WTC11 (cell line): ENCODE results near the gene CEACAM19. TPM values are rescaled to one million over a fixed set of nuclear protein-coding genes. Genes with fewer than 3 reads are reported as not detected.

ENCODE experiments used
- EMX1 ChIP-seq: fragments of 250-450 bp; sonication (Bioruptor Pico); IDR thresholded peaks from 2 replicates; pipeline ENCODE4 v1.8.0; 2021; ENCODE audit warnings: mild to moderate bottlenecking
- ESRRA ChIP-seq: sonication (generic); formaldehyde crosslinking; IDR thresholded peaks from 2 replicates; pipeline ENCODE4 v1.8.1; 2022; ENCODE audit warnings: mild to moderate bottlenecking, missing genetic modification reagents, borderline replicate concordance
- IRF2 ChIP-seq: sonication (generic); formaldehyde crosslinking; IDR thresholded peaks from 2 replicates; pipeline ENCODE4 v1.8.0; 2022; ENCODE audit warnings: low read depth, missing genetic modification reagents, borderline replicate concordance
- JAZF1 ChIP-seq: fragments of 250-450 bp; sonication (Bioruptor Pico); IDR thresholded peaks from 2 replicates; pipeline ENCODE4 v1.9.0; 2021; ENCODE audit warnings: moderate library complexity, mild to moderate bottlenecking, inconsistent platforms
- NFE2L1 ChIP-seq: sonication (generic); formaldehyde crosslinking; IDR thresholded peaks from 2 replicates; pipeline ENCODE4 v1.8.1; 2023; ENCODE audit warnings: missing genetic modification reagents
- NR2C2 ChIP-seq: sonication (generic); formaldehyde crosslinking; IDR thresholded peaks from 2 replicates; pipeline ENCODE4 v1.8.0; 2022; ENCODE audit warnings: mild to moderate bottlenecking, missing genetic modification reagents
- PRRX2 ChIP-seq: fragments of 250-450 bp; sonication (Bioruptor Pico); IDR thresholded peaks from 2 replicates; pipeline ENCODE4 v1.8.0; 2021; ENCODE audit warnings: mild to moderate bottlenecking
- SMAD3 ChIP-seq: sonication (generic); formaldehyde crosslinking; IDR thresholded peaks from 2 replicates; pipeline ENCODE4 v1.8.0; 2022; ENCODE audit warnings: missing genetic modification reagents, mild to moderate bottlenecking, borderline replicate concordance
- SP1 ChIP-seq: sonication (generic); formaldehyde crosslinking; conservative IDR thresholded peaks from 2 replicates; pipeline ENCODE4 v1.8.1; 2022; ENCODE audit warnings: missing genetic modification reagents
- TEAD4 ChIP-seq: sonication (generic); formaldehyde crosslinking; IDR thresholded peaks from 2 replicates; pipeline ENCODE4 v1.8.0; 2022; ENCODE audit warnings: mild to moderate bottlenecking, missing genetic modification reagents
- ZNF219 ChIP-seq: sonication (generic); formaldehyde crosslinking; IDR thresholded peaks from 2 replicates; pipeline ENCODE4 v1.8.0; 2023; ENCODE audit warnings: missing genetic modification reagents, mild to moderate bottlenecking, borderline replicate concordance
- ZNF396 ChIP-seq: fragments of 250-450 bp; sonication (Bioruptor Pico); IDR thresholded peaks from 2 replicates; pipeline ENCODE4 v1.8.0; 2021; ENCODE audit warnings: mild to moderate bottlenecking, moderate library complexity, borderline replicate concordance
- ZNF671 ChIP-seq: fragments of 250-450 bp; sonication (Bioruptor Pico); IDR thresholded peaks from 2 replicates; pipeline ENCODE4 v1.8.0; 2021; ENCODE audit warnings: mild to moderate bottlenecking
- total RNA-seq: library from RNA; stranded (reverse); gene quantifications from 3 replicates; pipeline ENCODE4 v1.2.3, GENCODE V29; 2021
- TF ChIP-seq, protein P1 (sequence below): sonication (generic); formaldehyde crosslinking; IDR thresholded peaks from 2 replicates; pipeline ENCODE4 v1.8.1; 2023; ENCODE audit warnings: mild to moderate bottlenecking, missing genetic modification reagents, moderate library complexity
- TF ChIP-seq, protein P2 (sequence below): sonication (generic); formaldehyde crosslinking; IDR thresholded peaks from 2 replicates; pipeline ENCODE4 v1.8.0; 2022; ENCODE audit warnings: missing genetic modification reagents
- TF ChIP-seq, protein P3 (sequence below): sonication (generic); formaldehyde crosslinking; IDR thresholded peaks from 2 replicates; pipeline ENCODE4 v1.8.1; 2023; ENCODE audit warnings: mild to moderate bottlenecking, missing genetic modification reagents
- TF ChIP-seq, protein P4 (sequence below): fragments of 250-450 bp; sonication (Bioruptor Pico); IDR thresholded peaks from 2 replicates; pipeline ENCODE4 v1.8.0; 2021; ENCODE audit warnings: mild to moderate bottlenecking
- TF ChIP-seq, protein P5 (sequence below): fragments of 200-600 bp; IDR thresholded peaks from 2 replicates; pipeline ENCODE4 v1.8.0; 2022; ENCODE audit warnings: antibody characterized with exemption
- TF ChIP-seq, protein P6 (sequence below): sonication (generic); formaldehyde crosslinking; IDR thresholded peaks from 2 replicates; pipeline ENCODE4 v1.8.1; 2022; ENCODE audit warnings: mild to moderate bottlenecking, moderate library complexity, missing genetic modification reagents
- TF ChIP-seq, protein P7 (sequence below): sonication (generic); formaldehyde crosslinking; IDR thresholded peaks from 2 replicates; pipeline ENCODE4 v1.8.0; 2022; ENCODE audit warnings: mild to moderate bottlenecking, missing genetic modification reagents

CEACAM19 gene
- total RNA-seq, 1 experiment from 2014 or later, result 2.9 TPM

DNA sequence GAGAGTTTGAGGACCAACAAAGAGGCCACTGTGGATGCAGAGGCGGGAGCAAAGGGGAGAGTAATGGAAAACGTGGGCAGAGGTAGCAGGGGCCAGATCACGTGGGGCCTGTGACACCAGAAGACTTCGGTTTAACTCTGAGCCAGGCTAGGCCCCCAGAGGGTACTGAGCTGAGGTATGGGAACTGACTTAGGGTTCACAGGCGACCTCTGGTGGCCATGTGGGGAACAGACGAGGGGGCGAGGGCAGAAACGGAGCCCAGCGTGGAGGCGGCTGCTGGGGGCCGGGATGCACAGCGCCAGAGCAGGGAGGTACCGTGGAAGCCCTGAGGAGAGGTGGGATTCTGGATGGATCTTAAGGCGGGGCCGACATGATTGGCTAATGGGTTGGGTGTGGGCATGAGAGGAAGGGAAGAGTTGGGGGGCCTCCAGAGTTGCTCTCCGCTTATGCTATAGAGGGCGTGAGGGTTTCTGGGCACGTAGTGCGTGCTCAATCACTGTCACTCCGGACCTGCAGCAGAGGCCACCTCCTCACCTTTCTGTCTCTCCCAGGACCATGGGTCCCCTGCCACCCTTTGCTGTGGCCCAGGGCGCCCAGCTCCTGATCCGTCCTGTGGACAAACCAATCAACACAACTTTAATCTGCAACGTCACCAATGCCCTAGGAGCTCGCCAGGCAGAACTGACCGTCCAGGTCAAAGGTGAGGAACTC lies 13.9 kb upstream of the CEACAM19 start (continued):
- TF ChIP-seq, protein P1, sequence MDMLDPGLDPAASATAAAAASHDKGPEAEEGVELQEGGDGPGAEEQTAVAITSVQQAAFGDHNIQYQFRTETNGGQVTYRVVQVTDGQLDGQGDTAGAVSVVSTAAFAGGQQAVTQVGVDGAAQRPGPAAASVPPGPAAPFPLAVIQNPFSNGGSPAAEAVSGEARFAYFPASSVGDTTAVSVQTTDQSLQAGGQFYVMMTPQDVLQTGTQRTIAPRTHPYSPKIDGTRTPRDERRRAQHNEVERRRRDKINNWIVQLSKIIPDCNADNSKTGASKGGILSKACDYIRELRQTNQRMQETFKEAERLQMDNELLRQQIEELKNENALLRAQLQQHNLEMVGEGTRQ (CRISPR knock-in tag), result peak; percentile 86
- TF ChIP-seq, protein P2, sequence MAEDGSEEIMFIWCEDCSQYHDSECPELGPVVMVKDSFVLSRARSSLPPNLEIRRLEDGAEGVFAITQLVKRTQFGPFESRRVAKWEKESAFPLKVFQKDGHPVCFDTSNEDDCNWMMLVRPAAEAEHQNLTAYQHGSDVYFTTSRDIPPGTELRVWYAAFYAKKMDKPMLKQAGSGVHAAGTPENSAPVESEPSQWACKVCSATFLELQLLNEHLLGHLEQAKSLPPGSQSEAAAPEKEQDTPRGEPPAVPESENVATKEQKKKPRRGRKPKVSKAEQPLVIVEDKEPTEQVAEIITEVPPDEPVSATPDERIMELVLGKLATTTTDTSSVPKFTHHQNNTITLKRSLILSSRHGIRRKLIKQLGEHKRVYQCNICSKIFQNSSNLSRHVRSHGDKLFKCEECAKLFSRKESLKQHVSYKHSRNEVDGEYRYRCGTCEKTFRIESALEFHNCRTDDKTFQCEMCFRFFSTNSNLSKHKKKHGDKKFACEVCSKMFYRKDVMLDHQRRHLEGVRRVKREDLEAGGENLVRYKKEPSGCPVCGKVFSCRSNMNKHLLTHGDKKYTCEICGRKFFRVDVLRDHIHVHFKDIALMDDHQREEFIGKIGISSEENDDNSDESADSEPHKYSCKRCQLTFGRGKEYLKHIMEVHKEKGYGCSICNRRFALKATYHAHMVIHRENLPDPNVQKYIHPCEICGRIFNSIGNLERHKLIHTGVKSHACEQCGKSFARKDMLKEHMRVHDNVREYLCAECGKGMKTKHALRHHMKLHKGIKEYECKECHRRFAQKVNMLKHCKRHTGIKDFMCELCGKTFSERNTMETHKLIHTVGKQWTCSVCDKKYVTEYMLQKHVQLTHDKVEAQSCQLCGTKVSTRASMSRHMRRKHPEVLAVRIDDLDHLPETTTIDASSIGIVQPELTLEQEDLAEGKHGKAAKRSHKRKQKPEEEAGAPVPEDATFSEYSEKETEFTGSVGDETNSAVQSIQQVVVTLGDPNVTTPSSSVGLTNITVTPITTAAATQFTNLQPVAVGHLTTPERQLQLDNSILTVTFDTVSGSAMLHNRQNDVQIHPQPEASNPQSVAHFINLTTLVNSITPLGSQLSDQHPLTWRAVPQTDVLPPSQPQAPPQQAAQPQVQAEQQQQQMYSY (CRISPR knock-in tag), result no peak
- TF ChIP-seq ZNF219 (CRISPR knock-in tag) (no peak), IRF2 (CRISPR knock-in tag) (no peak), ESRRA (CRISPR knock-in tag) (no peak), ZNF396 (CRISPR knock-in tag) (no peak), PRRX2 (CRISPR knock-in tag) (no peak), TEAD4 (CRISPR knock-in tag) (no peak), SP1 (CRISPR knock-in tag) (no peak), ZNF671 (CRISPR knock-in tag) (no peak), JAZF1 (CRISPR knock-in tag) (no peak), SMAD3 (CRISPR knock-in tag) (no peak), NFE2L1 (CRISPR knock-in tag) (peak; percentile 43; the same call in 1 of the 2 replicates), NR2C2 (no peak), EMX1 (CRISPR knock-in tag) (no peak)
- TF ChIP-seq, protein P3, sequence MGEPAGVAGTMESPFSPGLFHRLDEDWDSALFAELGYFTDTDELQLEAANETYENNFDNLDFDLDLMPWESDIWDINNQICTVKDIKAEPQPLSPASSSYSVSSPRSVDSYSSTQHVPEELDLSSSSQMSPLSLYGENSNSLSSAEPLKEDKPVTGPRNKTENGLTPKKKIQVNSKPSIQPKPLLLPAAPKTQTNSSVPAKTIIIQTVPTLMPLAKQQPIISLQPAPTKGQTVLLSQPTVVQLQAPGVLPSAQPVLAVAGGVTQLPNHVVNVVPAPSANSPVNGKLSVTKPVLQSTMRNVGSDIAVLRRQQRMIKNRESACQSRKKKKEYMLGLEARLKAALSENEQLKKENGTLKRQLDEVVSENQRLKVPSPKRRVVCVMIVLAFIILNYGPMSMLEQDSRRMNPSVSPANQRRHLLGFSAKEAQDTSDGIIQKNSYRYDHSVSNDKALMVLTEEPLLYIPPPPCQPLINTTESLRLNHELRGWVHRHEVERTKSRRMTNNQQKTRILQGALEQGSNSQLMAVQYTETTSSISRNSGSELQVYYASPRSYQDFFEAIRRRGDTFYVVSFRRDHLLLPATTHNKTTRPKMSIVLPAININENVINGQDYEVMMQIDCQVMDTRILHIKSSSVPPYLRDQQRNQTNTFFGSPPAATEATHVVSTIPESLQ (CRISPR knock-in tag), result no peak
- TF ChIP-seq, protein P4, sequence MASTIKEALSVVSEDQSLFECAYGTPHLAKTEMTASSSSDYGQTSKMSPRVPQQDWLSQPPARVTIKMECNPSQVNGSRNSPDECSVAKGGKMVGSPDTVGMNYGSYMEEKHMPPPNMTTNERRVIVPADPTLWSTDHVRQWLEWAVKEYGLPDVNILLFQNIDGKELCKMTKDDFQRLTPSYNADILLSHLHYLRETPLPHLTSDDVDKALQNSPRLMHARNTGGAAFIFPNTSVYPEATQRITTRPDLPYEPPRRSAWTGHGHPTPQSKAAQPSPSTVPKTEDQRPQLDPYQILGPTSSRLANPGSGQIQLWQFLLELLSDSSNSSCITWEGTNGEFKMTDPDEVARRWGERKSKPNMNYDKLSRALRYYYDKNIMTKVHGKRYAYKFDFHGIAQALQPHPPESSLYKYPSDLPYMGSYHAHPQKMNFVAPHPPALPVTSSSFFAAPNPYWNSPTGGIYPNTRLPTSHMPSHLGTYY (CRISPR knock-in tag), result no peak
- TF ChIP-seq, protein P5, sequence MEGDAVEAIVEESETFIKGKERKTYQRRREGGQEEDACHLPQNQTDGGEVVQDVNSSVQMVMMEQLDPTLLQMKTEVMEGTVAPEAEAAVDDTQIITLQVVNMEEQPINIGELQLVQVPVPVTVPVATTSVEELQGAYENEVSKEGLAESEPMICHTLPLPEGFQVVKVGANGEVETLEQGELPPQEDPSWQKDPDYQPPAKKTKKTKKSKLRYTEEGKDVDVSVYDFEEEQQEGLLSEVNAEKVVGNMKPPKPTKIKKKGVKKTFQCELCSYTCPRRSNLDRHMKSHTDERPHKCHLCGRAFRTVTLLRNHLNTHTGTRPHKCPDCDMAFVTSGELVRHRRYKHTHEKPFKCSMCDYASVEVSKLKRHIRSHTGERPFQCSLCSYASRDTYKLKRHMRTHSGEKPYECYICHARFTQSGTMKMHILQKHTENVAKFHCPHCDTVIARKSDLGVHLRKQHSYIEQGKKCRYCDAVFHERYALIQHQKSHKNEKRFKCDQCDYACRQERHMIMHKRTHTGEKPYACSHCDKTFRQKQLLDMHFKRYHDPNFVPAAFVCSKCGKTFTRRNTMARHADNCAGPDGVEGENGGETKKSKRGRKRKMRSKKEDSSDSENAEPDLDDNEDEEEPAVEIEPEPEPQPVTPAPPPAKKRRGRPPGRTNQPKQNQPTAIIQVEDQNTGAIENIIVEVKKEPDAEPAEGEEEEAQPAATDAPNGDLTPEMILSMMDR, result peak; percentile 88
- TF ChIP-seq, protein P6, sequence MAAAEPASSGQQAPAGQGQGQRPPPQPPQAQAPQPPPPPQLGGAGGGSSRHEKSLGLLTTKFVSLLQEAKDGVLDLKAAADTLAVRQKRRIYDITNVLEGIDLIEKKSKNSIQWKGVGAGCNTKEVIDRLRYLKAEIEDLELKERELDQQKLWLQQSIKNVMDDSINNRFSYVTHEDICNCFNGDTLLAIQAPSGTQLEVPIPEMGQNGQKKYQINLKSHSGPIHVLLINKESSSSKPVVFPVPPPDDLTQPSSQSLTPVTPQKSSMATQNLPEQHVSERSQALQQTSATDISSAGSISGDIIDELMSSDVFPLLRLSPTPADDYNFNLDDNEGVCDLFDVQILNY (CRISPR knock-in tag), result no peak
- TF ChIP-seq, protein P7, sequence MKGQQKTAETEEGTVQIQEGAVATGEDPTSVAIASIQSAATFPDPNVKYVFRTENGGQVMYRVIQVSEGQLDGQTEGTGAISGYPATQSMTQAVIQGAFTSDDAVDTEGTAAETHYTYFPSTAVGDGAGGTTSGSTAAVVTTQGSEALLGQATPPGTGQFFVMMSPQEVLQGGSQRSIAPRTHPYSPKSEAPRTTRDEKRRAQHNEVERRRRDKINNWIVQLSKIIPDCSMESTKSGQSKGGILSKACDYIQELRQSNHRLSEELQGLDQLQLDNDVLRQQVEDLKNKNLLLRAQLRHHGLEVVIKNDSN, result peak; percentile 88
